NCI-H345 treated with DMSO at 0.1 percent for 48 hours (cell line): ENCODE measurements around the gene NME4.
"Not testable (repeated sequence)": the region's sequence is repeated elsewhere in the genome, so short reads cannot be mapped to it uniquely, and the experiment has no call there.

Experiments used
- DNase-seq: peaks from one replicate; lab custom pipeline; 2025; ENCODE audit not compliant: unreplicated experiment; lab: John Stamatoyannopoulos, UW

NME4 gene

GRCh38 chr16:397135-397661 is at the start of gene NME4:
Gene NME4 (plus strand): TSS chr16:397199. CDS start chr16:397223, 24 bp downstream.
- no peak for DNase-seq

GRCh38 chr16:347203-347602 is 49.8 kb upstream of the NME4 start:
- no peak for DNase-seq

GRCh38 chr16:348495-348894 is 48.5 kb upstream of the NME4 start:
- DNase-seq: not testable (repeated sequence)

- no peak for DNase-seq
These were observed 47.8 kb upstream of the NME4 start for GRCh38 chr16:349211-349610.

GRCh38 chr16:350203-350602 is 46.8 kb upstream of the NME4 start:
- DNase-seq: no peak

- DNase-seq: no peak
These were observed 45.0 kb upstream of the NME4 start for GRCh38 chr16:351804-352520.

GRCh38 chr16:352547-353403 is 44.2 kb upstream of the NME4 start, which contains the start of gene AXIN1:
Gene AXIN1 (minus strand): TSS chr16:352723. CDS start chr16:347025, 5,698 bp downstream.
- peak; percentile 94 for DNase-seq

- DNase-seq: no peak
These were observed 43.4 kb upstream of the NME4 start for GRCh38 chr16:353404-354290.

GRCh38 chr16:354291-354881 is 42.6 kb upstream of the NME4 start:
- DNase-seq: no peak

- DNase-seq: no peak
These were observed 42.0 kb upstream of the NME4 start for GRCh38 chr16:354971-355461.

- no peak for DNase-seq
These were observed 40.3 kb upstream of the NME4 start for GRCh38 chr16:356741-357140.

GRCh38 chr16:359067-359763 is 37.8 kb upstream of the NME4 start:
- DNase-seq: no peak

GRCh38 chr16:359871-360697 is 36.9 kb upstream of the NME4 start:
- DNase-seq: no peak

- DNase-seq: no peak
These were observed 36.2 kb upstream of the NME4 start for GRCh38 chr16:360698-361336.

GRCh38 chr16:361341-361871 is 35.6 kb upstream of the NME4 start:
- DNase-seq: no peak

GRCh38 chr16:361872-362701 is 34.9 kb upstream of the NME4 start:
- peak; percentile 47 for DNase-seq

- not testable (repeated sequence) for DNase-seq
These were observed 34.3 kb upstream of the NME4 start for GRCh38 chr16:362702-362999.
